Measurements from ENCODE around the gene SIPA1L3. TPM values are rescaled to one million over a fixed set of nuclear protein-coding genes. Genes with fewer than 3 reads are reported as not detected.
A peak's percentile ranks its signal among the peaks of the same experiment; 100 is the strongest.

SIPA1L3 gene
- total and polyA plus RNA-seq, 2 donors from 2014 or later: 5.8 to 61.7 TPM

- peaks cover 0 to 11% (median 0%) of the 10 kb centered on the region in 3 donors for H3K4me1 ChIP-seq (ENCODE audit: control insufficient read depth in 2 of 3, insufficient read depth in 2 of 3, low read depth in 1 of 3, low read length in 3 of 3)
- H3K36me3 ChIP-seq (ENCODE audit: control insufficient read depth in 2 of 3, insufficient read depth in 3 of 3, low read length in 3 of 3): no peaks in the 10 kb centered on the region
- DNase-seq (peak in 1 of 5 donors; percentile 19), FAIRE-seq (no peak)
- H3K9ac ChIP-seq (ENCODE audit: low read length in 3 of 3): no peak overlapping the region
- H3K27ac ChIP-seq (ENCODE audit: low read depth in 2 of 2, low read length in 2 of 2): no peak overlapping the region
- TF ChIP-seq CTCF (IDR thresholded peaks at IDR 0.05; ENCODE audit: borderline replicate concordance, extremely low read depth, insufficient read depth): no peak
- H3K9me3 ChIP-seq (ENCODE audit: control insufficient read depth in 2 of 3, insufficient read depth in 1 of 3, low read length in 3 of 3): no peaks in the 10 kb centered on the region
- intact Hi-C loops (cut with DNase I): no loop called here
- no peak overlapping the region for H3K4me3 ChIP-seq (ENCODE audit: low read length in 3 of 3)
- H3K27me3 ChIP-seq (ENCODE audit: control insufficient read depth, insufficient read depth, low read length): no peaks in the 10 kb centered on the region
Observed at GRCh38 chr19:37988758-37989635, 82.0 kb downstream of the SIPA1L3 start.

- intact Hi-C loops (cut with DNase I): no loop called here
- Histone ChIP-seq H3K9me3 (ENCODE audit: control insufficient read depth in 2 of 3, insufficient read depth in 1 of 3, low read length in 3 of 3) (no peaks in the 10 kb centered on the region), H3K4me1 (ENCODE audit: control insufficient read depth in 2 of 3, insufficient read depth in 2 of 3, low read depth in 1 of 3, low read length in 3 of 3) (peaks cover 0 to 11% (median 0%) of the 10 kb centered on the region in 3 donors), H3K27ac (ENCODE audit: low read depth in 2 of 2, low read length in 2 of 2) (no peak overlapping the region), H3K4me3 (ENCODE audit: low read length in 3 of 3) (no peak overlapping the region), H3K9ac (ENCODE audit: low read length in 3 of 3) (no peak overlapping the region), H3K36me3 (ENCODE audit: control insufficient read depth in 2 of 3, insufficient read depth in 3 of 3, low read length in 3 of 3) (no peaks in the 10 kb centered on the region), H3K27me3 (ENCODE audit: control insufficient read depth, insufficient read depth, low read length) (no peaks in the 10 kb centered on the region)
- TF ChIP-seq CTCF (IDR thresholded peaks at IDR 0.05; ENCODE audit: borderline replicate concordance, extremely low read depth, insufficient read depth): no peak
- FAIRE-seq (no peak), DNase-seq (no peak)
Observed at GRCh38 chr19:37989855-37990254, 82.8 kb downstream of the SIPA1L3 start.

- no peaks in the 10 kb centered on the region for H3K36me3 ChIP-seq (ENCODE audit: control insufficient read depth in 2 of 3, insufficient read depth in 3 of 3, low read length in 3 of 3)
- H3K9ac ChIP-seq (ENCODE audit: low read length in 3 of 3): peak overlapping the region in 1 of 3 donors; percentile 26
- no peak overlapping the region for H3K27ac ChIP-seq (ENCODE audit: low read depth in 2 of 2, low read length in 2 of 2)
- intact Hi-C loops (cut with DNase I): no loop called here
- no peak for DNase-seq
- no peak for TF ChIP-seq CTCF (IDR thresholded peaks at IDR 0.05; ENCODE audit: borderline replicate concordance, extremely low read depth, insufficient read depth)
- no peak overlapping the region for H3K4me3 ChIP-seq (ENCODE audit: low read length in 3 of 3)
- H3K9me3 ChIP-seq (ENCODE audit: control insufficient read depth in 2 of 3, insufficient read depth in 1 of 3, low read length in 3 of 3): no peaks in the 10 kb centered on the region
- H3K4me1 ChIP-seq (ENCODE audit: control insufficient read depth in 2 of 3, insufficient read depth in 2 of 3, low read depth in 1 of 3, low read length in 3 of 3): peaks cover 0 to 14% (median 0%) of the 10 kb centered on the region in 3 donors
- no peak for FAIRE-seq
- no peaks in the 10 kb centered on the region for H3K27me3 ChIP-seq (ENCODE audit: control insufficient read depth, insufficient read depth, low read length)
Observed at GRCh38 chr19:37990362-37990761, 83.4 kb downstream of the SIPA1L3 start.
